Left ventricle myocardium inferior (tissue), 1 donor: Measurements from ENCODE around the gene ARL5B. TPM values are rescaled to one million over a fixed set of nuclear protein-coding genes. Genes with fewer than 3 reads are reported as not detected.
A peak's percentile ranks its signal among the peaks of the same experiment; 100 is the strongest.

Experiments
- DNase-seq: peaks from one replicate; pipeline ENCODE4 v3.0.0-alpha.2; 2020
- H3K27ac ChIP-seq: fragments of 200-600 bp; replicated peaks from 2 replicates; pipeline ENCODE4 v1.8.0; 2021
- H3K27me3 ChIP-seq: fragments of 200-600 bp; 2 replicates; pipeline ENCODE4 v1.8.0; 2021; ENCODE audit warnings: low read depth
- H3K36me3 ChIP-seq: fragments of 200-600 bp; 2 replicates; pipeline ENCODE4 v1.8.0; 2021
- H3K4me1 ChIP-seq: fragments of 200-600 bp; 2 replicates; pipeline ENCODE4 v1.8.0; 2021
- H3K4me3 ChIP-seq: fragments of 200-600 bp; 2 replicates; pipeline ENCODE4 v1.8.0; 2021; ENCODE audit warnings: mild to moderate bottlenecking, moderate library complexity
- H3K9me3 ChIP-seq: fragments of 200-600 bp; replicated peaks from 2 replicates; pipeline ENCODE4 v1.8.0; 2021
- intact Hi-C: fragments of 100-400 bp; cut with micrococcal nuclease; formaldehyde crosslinking; loops from one replicate; pipeline ENCODE4 v1.11.0; 2022
- total RNA-seq: library from RNA; stranded (reverse); fragmentation: NEBNext Ultra II Directional; extraction: Animal tissue kit (Norgen Biotek cat#: 25700); gene quantifications from one replicate; pipeline ENCODE4 v1.2.1, GENCODE V29; 2021
- TF ChIP-seq, protein P1 (sequence below): fragments of 200-600 bp; IDR thresholded peaks from 2 replicates; pipeline ENCODE4 v1.8.0; 2021; ENCODE audit warnings: antibody characterized with exemption, mild to moderate bottlenecking, borderline replicate concordance
- donor health status: DM: no; HTN: yes; CAD: no; lungs with severe emphysema.

Gene ARL5B
- total RNA-seq, 1 donor from 2014 or later = 5.6 TPM

DNA sequence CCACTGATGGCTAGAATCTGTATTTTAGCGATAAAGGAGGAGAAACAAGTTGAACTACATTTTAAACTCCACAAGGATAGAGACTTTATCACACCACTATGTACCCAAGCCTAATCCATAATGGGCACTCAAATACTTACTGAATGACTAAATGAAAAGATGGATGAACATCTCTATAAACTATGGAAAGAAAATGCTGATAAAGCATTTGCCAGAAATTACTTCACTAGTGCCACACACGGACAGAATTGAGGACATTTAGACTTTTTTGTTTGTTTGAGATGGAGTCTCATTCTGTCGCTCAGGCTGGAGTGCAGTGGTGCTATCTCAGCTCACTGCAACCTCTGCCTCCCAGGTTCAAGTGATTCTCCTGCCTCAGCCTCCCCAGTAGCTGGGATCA is 6.1 kb upstream of the ARL5B start:
- H3K36me3 ChIP-seq = peaks cover under 1% of the 10 kb centered on the region
- H3K27me3 ChIP-seq = no peaks in the 10 kb centered on the region
- no peaks in the 10 kb centered on the region for H3K9me3 ChIP-seq
- intact Hi-C loops = no loop called here
- TF ChIP-seq, protein P1, sequence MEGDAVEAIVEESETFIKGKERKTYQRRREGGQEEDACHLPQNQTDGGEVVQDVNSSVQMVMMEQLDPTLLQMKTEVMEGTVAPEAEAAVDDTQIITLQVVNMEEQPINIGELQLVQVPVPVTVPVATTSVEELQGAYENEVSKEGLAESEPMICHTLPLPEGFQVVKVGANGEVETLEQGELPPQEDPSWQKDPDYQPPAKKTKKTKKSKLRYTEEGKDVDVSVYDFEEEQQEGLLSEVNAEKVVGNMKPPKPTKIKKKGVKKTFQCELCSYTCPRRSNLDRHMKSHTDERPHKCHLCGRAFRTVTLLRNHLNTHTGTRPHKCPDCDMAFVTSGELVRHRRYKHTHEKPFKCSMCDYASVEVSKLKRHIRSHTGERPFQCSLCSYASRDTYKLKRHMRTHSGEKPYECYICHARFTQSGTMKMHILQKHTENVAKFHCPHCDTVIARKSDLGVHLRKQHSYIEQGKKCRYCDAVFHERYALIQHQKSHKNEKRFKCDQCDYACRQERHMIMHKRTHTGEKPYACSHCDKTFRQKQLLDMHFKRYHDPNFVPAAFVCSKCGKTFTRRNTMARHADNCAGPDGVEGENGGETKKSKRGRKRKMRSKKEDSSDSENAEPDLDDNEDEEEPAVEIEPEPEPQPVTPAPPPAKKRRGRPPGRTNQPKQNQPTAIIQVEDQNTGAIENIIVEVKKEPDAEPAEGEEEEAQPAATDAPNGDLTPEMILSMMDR = no peak
- peaks cover 39% of the 10 kb centered on the region for H3K4me1 ChIP-seq
- H3K4me3 ChIP-seq = no peak overlapping the region
- DNase-seq = no peak
- no peak overlapping the region for H3K27ac ChIP-seq

DNA sequence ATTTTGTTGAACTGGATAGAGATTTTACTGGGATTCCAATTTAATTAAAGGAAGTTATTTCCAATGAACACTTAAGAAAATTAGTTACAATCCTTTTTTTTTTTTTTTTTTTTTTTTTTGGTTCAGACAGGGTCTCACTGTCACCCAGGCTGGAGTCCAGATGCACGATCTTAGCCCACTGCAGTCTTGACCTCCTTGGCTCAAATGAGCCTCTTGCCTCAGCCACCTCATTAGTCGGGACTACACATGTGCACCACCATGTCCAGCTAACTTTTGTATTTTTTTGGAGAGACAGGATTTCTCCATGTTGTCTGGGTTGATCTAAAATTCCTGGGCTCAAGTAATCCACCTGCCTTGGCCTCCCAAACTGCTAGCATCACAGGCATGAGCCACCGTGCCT is 2.5 kb upstream of the ARL5B start:
- H3K27me3 ChIP-seq = no peaks in the 10 kb centered on the region
- TF ChIP-seq, protein P1 = no peak
- no peak overlapping the region for H3K27ac ChIP-seq
- H3K4me3 ChIP-seq = no peak overlapping the region
- H3K36me3 ChIP-seq = no peaks in the 10 kb centered on the region
- peaks cover 47% of the 10 kb centered on the region for H3K4me1 ChIP-seq
- H3K9me3 ChIP-seq = no peaks in the 10 kb centered on the region
- intact Hi-C loops = no loop called here
- DNase-seq = no peak

DNA sequence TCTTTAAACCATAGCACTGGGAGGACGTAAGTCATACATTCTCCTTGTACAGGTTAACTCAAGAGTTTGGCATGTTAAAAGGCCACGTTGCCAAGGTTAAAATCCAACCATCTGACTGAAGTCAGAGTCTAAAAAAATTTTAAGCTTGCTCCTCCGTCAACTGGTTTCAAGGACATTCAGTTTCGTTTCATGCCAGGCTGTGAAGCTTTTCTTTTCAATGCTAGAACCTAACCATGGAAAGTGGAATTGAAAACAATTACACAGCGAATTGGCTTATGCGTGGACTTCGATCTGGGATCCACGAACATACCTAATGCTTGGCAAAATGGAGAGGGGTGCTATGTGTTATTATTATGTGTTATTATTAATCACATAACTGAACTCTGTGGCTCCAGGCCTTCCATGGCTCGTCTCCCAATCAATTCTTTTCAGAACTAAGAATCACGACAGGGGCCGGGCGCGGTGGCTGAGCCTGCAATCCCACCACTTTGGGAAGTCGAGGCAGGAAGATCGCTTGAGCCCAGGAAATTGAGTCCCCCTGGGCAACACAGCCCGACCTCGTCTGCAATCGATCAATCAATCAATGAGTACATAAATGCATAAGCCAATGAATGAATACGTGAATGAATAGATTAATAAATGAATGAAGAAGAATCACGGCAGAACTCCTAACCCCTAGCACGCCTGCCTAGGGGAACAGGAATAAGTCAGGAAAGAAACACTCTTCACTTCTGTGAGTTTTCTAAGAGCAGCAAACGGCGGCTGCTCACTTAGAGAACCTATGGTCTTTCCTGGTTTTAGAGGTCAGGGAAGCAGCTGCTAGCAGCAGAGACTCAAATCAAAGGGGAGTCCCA is 733 bp upstream of the ARL5B start:
- Histone ChIP-seq H3K27me3 (no peaks in the 10 kb centered on the region), H3K4me1 (peaks cover 55% of the 10 kb centered on the region), H3K36me3 (no peaks in the 10 kb centered on the region), H3K4me3 (peak overlapping the region; percentile 92), H3K9me3 (no peaks in the 10 kb centered on the region), H3K27ac (peak overlapping the region; percentile 97)
- DNase-seq = no peak
- TF ChIP-seq, protein P1 = no peak
- intact Hi-C loops = no loop called here

DNA sequence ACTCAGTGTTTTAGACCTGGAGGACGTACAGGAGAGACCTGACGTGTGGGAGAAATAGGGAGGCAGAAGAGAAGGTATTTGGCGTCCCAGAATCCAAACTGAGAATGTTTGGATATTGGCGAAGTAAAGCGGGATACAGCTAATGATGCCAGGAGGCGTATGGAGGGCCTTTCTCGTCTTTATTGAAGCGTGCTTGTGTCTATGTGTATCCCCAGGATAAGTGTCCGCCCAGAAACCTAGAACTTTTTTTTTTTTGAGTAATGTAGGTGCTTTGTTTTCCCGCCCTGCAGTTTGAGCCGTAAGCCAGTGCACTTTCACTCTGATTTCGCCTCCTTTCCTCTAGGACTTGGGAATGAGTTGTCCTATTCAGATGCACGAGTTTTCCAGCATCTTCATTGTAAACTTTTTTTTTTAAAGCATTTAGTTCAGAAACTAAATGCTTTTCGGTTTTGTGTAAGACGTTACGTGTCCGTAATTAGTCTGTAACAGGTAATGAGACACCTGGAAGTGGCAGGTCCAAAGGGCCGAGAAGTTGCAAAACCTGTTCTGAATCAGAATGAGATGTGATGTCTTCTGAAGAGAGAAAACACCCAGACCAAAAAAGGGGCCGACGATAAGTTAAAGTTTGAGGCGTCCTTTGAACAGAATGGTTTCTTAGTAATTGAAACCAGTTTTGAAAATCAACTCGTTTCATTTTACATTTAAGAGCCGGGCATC is 746 bp downstream of the ARL5B start:
- peaks cover 59% of the 10 kb centered on the region for H3K4me1 ChIP-seq
- H3K9me3 ChIP-seq = no peaks in the 10 kb centered on the region
- no peaks in the 10 kb centered on the region for H3K27me3 ChIP-seq
- peak overlapping the region; percentile 92 for H3K4me3 ChIP-seq
- no peak for DNase-seq
- TF ChIP-seq, protein P1 = no peak
- H3K27ac ChIP-seq = peak overlapping the region; percentile 97
- intact Hi-C loops = no loop called here
- H3K36me3 ChIP-seq = no peaks in the 10 kb centered on the region

DNA sequence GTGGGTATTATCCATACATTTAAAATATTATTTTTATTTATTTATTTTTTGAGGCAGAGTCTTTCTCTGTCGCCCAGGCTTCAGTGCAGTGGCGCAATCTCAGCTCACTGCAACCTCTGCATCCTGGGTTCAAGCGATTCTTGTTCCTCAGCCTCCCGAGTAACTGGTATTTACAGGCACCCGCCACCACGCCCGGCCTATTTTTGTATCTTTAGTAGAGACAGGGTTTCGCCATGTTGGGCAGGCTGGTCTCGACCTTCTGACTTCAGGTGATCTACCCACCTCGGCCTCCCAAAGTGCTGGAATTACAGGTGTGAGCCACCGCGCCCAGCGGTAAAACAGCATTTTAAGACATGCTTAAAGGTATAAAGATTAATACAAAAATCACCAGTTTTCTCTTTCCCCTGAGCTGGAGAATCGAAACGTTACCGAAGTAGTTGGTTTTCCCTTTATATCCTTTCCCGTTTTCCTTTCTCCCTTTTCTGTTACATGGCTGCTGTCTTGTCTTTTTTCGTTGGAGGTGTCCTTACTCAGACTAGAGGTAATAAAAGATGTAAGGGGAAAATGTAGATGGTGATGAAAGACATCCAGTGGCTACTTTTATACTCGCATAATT is 1.7 kb downstream of the ARL5B start:
- intact Hi-C loops = no loop called here
- no peak for DNase-seq
- no peaks in the 10 kb centered on the region for H3K27me3 ChIP-seq
- peaks cover 69% of the 10 kb centered on the region for H3K4me1 ChIP-seq
- TF ChIP-seq, protein P1 = no peak
- H3K27ac ChIP-seq = peak overlapping the region; percentile 0
- no peaks in the 10 kb centered on the region for H3K9me3 ChIP-seq
- H3K36me3 ChIP-seq = no peaks in the 10 kb centered on the region
- peak overlapping the region; percentile 92 for H3K4me3 ChIP-seq
